GM18951 (cell line): Measurements from ENCODE around the gene IL32.

Experiments
- POLR2A ChIP-seq: IDR thresholded peaks from 4 replicates; pipeline ENCODE4 v1.6.1; 2011; ENCODE audit warnings: mild to moderate bottlenecking; ENCODE audit not compliant: insufficient read length, insufficient read depth; ENCODE audit errors: extremely low read depth
- in situ Hi-C: fragments of 300-500 bp; cut with MboI; formaldehyde crosslinking; loops from one replicate; pipeline ENCODE4 v1.12.0; 2022; ENCODE audit warnings: low sequenced_read_pairs, mixed read lengths, inconsistent platforms; ENCODE audit not compliant: unreplicated experiment

Gene IL32, protein sequence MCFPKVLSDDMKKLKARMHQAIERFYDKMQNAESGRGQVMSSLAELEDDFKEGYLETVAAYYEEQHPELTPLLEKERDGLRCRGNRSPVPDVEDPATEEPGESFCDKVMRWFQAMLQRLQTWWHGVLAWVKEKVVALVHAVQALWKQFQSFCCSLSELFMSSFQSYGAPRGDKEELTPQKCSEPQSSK

GRCh38 chr16:3065069-3065741, at the start of gene IL32:
Gene IL32 (plus strand): TSS chr16:3065640. CDS start chr16:3065812, 172 bp downstream.
- peak; percentile 24 for TF ChIP-seq POLR2A
- in situ Hi-C loops: no loop called here

DNA sequence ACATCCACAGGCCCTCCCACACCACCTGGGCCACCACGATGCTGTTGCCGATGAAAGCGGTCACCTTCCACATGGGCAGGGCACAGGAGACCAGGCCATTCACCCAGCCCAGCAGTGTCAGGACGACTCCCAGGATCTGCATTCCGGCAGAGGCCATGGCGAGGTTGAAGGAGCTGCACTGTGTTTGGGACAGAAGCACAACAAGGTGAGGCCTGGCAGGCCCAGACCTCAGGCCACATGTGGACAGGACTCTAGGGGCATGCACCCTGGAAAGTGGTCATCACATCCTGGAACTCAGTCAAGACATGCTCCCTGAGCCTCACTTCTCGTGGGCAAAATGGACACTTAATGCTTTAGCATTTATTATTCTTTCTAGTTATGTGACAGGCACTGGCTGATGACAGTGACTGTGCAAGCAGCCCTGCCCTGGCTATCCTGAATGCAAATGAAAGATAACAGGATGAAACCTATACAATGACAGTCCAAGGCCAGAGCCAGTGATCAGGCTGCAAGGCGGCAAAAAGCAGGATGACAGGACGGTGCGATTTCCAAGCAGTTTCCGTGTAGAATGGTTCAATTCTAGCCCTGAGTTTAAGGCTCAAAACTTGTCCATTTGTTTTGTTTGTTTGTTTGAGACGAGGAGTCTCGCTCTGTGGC, 49.4 kb upstream of the IL32 start:
- no peak for TF ChIP-seq POLR2A

DNA sequence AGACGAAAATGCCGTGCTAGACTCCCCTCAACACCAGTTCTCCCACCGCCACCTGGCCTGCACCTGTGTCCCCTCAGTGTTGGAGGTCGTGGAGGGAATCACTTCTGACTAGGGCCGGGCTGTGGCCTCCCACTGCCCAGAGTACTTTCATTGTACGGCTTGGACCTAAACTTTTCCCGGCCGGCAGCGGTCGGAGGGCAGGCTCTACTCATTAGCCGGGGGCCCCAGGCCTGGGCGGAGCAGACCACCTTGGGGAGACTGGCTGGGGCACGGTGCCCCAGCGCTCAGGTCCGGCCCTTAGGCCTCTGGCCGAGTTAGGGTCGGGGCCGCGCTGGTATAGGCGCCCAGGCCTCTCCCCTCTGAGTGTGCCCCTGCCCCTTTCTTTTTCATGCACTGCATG, 48.1 kb upstream of the IL32 start:
- no peak for TF ChIP-seq POLR2A
- in situ Hi-C loops: no loop called here

More for the DNA sequence above, 49.4 kb upstream of the IL32 start:
- in situ Hi-C loops: no loop called here

DNA sequence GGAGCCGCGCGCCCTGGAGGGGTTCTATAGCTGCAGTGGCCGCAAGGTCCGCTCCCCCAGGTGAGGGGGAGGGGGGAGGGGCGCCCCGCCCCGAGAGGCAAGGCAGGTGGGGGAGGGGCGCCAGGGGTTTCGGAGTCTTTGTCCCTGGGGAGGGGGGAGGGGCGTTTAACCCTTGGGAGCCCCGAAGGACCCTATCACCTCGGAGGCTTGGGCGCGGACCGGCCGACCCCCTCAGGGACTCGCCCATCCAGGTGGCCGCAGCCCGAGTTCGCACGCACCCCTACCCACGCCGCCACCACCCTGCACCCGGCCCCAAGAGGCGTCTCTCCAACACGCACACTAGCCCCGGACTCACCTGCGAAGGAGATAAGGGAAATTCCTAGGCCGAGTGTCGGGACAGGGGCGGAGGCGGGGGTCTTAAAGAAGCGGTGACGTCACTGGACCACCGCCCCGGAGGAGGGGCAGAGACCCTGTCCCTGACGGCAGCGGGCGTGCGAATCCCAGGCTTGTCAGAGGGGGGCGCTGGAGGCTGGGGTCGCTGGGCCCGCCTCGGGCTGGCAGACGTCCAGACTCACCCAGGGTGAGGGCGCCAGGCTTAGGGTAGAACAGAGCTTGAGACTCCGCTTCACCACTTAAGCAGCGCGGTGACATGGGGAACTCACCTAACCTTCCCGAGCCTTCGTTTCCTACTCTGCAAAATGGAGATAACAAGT, 47.5 kb upstream of the IL32 start, which contains the start of gene CLDN6:
CLDN6 (minus strand) TSS at position 390 of the 713 bp plus-strand sequence. CDS start 2,162 bp downstream, outside the sequence.
- in situ Hi-C loops: no loop called here
- TF ChIP-seq POLR2A: no peak

DNA sequence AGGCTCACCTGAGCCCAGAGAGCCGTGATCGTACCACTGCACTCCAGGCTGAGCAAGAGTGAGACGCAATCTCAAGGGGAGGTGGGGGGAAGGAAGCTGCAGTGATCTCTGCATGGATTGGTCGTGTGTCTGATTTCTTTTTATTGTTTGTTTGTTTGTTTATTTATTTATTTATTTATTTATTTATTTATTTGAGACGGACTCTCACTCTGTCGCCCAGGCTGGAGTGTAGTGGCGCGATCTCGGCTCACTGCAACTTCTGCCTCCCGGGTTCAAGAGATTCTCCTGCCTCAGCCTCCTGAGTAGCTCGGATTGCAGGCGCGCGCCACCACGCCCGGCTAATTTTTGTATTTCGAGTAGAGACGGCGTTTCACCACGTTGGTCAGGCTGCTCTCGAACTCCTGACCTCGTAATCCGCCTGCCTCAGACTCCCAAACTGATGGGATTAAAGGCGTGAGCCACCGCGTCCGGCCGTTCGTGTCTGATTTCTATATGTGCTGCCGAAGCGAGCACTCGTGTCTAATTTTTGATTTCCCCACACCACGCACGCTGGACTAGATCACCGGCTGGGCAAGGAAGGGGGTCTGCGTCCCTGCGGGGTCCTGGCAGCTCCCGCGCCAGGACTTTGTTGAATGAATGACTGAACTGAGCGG, 45.7 kb upstream of the IL32 start:
- TF ChIP-seq POLR2A: no peak
- in situ Hi-C loops: no loop called here

- peak; percentile 83 for TF ChIP-seq POLR2A
- in situ Hi-C loops: no loop called here
These were observed 45.2 kb upstream of the IL32 start, which contains the start of gene TNFRSF12A for GRCh38 chr16:3020247-3020603. Gene TNFRSF12A (plus strand): TSS chr16:3020368. CDS start chr16:3020398, 30 bp downstream.

- in situ Hi-C loops: no loop called here
- TF ChIP-seq POLR2A: no peak
These were observed 44.6 kb upstream of the IL32 start for GRCh38 chr16:3020604-3021448.

DNA sequence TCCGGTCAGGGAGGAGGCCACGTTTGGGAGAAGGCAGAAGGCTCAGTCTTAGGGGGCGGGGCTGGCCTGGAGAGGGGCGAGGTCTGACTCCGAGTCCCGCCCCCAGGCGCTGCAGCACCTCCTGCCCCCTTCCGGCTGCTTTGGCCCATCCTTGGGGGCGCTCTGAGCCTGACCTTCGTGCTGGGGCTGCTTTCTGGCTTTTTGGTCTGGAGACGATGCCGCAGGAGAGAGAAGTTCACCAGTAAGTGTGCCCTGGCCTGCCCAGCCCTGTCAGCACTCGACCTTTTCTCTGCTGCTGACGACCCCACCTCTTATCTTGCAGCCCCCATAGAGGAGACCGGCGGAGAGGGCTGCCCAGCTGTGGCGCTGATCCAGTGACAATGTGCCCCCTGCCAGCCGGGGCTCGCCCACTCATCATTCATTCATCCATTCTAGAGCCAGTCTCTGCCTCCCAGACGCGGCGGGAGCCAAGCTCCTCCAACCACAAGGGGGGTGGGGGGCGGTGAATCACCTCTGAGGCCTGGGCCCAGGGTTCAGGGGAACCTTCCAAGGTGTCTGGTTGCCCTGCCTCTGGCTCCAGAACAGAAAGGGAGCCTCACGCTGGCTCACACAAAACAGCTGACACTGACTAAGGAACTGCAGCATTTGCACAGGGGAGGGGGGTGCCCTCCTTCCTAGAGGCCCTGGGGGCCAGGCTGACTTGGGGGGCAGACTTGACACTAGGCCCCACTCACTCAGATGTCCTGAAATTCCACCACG, 43.8 kb upstream of the IL32 start:
- TF ChIP-seq POLR2A: no peak
- in situ Hi-C loops: no loop called here

DNA sequence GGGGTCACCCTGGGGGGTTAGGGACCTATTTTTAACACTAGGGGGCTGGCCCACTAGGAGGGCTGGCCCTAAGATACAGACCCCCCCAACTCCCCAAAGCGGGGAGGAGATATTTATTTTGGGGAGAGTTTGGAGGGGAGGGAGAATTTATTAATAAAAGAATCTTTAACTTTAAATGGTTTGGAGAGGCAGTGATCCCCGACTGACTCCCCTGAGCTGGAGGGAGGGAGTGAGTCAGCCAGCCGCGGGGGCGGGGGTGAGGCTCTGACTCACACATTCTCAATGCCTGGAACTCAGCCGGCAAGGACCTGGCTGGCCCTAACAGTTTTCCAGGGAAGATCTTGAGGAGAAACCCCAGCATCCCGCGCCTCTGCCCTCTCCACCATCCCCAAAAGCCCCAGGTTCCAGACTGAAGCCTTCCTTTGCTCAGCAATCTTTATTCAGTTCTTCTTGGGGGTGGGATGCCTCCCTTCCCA, 43.2 kb upstream of the IL32 start:
- no peak for TF ChIP-seq POLR2A
- in situ Hi-C loops: no loop called here

DNA sequence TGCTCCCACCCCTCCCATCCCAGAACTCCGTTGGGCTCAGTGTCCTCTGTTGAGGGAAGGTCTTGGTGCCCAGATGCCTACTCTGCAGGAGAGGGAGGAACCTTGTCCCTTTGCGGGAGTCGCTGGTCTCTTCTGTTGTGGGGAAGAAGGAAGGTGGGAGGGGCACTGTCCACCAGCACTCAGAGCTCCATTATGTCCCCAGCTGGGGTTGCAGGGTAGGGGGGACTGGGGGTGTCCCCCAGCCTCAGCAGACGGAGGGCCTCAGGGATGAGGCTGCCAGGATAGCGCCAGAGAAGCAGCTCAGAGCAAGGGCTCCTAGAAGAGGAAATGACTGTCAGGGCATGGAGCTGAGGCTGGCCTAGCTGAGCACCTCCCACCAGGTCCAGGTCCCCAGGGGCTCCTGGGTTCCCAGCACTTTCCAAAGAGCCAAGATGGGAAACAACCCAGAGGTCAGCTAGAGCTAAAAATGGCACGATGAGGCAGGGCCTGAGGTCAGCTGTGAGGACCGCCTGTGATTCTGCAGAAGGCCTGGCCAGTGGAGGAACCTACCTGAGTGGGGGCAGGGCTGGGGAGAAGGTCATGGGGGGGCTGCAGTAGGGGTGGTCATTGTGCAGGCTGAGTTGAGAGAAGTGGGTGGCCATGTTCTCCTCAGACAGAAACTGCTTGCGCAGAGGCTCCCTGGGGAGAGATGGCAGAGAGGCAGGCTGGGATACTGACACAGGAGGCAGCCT, 42.6 kb upstream of the IL32 start:
- in situ Hi-C loops: no loop called here
- no peak for TF ChIP-seq POLR2A

DNA sequence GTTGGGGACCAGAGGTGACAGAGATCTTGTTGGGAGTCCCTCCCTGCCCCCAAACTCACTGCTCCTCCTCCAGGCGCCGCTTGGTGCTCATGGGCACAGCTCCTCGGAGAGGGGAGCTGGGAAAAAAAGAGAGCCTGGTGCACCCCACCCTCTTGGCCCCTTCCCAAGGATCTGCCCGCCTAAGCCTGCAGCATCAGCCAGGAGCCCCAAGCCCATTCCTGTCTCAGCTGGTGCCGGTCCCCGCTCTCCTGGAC, 42.1 kb upstream of the IL32 start:
- in situ Hi-C loops: no loop called here
- TF ChIP-seq POLR2A: no peak
